GM15510 (cell line): ENCODE measurements around the gene ODAD3.

Experiments used
- POLR2A ChIP-seq: IDR thresholded peaks from 3 replicates; pipeline ENCODE4 v1.6.1; 2011; ENCODE audit warnings: borderline replicate concordance; ENCODE audit not compliant: insufficient read length; ENCODE audit errors: extremely low read depth

ODAD3 gene

DNA sequence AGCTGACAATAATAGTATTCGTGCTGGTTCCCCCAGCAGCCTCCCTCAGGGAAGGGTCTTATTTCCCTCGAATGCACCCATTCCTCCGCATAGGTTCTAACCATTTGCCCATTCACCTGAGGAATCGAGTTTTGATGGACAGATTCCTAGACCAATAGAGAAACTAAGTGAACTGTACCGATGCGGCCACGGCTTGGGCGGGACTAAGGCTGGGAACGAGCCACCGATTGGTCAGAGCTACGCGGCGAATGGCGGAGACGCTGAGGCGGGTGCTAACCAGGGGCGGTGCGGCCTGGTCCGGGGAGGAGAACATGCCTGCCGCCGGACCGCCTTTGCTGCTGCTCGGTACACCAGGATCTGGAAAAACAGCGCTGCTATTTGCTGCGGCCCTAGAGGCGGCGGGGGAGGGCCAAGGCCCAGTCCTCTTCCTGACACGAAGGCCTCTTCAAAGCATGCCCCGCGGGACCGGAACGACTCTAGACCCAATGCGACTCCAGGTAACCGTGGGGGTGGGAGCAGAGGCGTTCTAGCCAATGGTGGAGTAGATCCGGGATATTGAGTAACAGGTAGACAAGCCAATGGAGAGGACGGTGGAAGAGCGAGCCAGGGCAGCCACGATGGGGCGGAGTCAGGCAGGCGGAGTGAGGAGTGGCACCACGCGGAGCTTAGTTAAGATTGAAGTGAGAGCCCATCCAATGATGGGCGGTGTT is 60.3 kb downstream of the ODAD3 start, which contains the start of gene SWSAP1:
SWSAP1 (plus strand) TSS at position 234 of the 710 bp plus-strand sequence; CDS start at position 249, 15 bp downstream.
- TF ChIP-seq POLR2A, result peak; percentile 75

DNA sequence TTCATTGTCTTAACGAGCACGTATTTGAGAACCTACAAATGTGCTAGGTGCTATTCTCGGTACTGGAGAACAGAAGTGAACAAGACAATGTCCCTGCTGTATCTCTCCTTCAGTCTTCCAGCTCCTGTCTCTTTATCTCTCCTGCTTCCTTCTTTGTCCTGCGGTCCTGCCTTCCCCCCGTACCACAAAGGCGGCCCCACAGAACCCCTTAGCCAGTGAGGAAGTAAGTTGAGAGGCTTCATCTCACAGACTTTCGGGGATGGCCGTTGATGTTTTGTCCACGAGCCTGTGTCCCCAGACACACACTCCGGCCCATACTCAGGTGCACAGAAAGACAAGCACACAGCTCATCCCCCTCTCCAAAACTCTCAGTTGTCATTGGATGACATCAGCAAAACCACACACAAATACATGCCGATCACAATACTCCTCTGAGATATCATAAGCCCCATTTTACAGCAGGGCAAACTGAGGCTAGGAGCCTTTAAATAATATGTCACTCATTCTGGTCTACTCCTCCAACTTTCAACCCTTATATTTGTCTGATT is 61.0 kb downstream of the ODAD3 start:
- no peak for TF ChIP-seq POLR2A

- no peak for TF ChIP-seq POLR2A
These were observed 61.6 kb downstream of the ODAD3 start for GRCh38 chr19:11373166-11373884.

DNA sequence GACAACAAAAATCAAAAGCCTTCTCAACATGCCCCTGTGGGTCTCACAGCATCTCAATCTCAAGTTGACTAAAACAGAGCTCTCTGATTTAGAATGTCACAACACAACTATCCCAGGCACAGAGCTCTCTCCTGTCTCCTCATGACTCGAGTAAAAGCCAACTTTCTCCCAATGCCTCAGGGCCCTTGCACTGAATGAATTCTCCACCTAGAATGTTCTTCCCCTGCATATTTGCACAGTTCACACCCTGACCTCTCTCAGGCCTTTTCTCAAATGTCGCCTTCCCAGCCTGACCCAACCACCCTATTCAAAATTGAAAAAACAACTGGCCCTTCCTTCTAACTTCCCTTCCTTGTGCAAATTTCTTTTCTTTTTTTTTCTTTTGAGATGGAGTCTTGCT is 64.2 kb downstream of the ODAD3 start:
- TF ChIP-seq POLR2A, result no peak
